Right ventricle myocardium inferior (tissue), 1 donor: ENCODE measurements around the gene NPC1L1. TPM values are rescaled to one million over a fixed set of nuclear protein-coding genes. Genes with fewer than 3 reads are reported as not detected.
A peak's percentile ranks its signal among the peaks of the same experiment; 100 is the strongest.
"Not testable (repeated sequence)": the region's sequence is repeated elsewhere in the genome, so short reads cannot be mapped to it uniquely, and the experiment has no call there.

Experiments used
- ATAC-seq: fragments of 200-7000 bp; cut with Tn5 transposase; one replicate; pipeline ENCODE4 v1.9.1; 2020; ENCODE audit warnings: mild to moderate bottlenecking, moderate library complexity
- DNase-seq: peaks from one replicate; pipeline ENCODE4 v3.0.0; 2021; ENCODE audit errors: missing footprints
- intact Hi-C: fragments of 100-400 bp; cut with DNase I; formaldehyde crosslinking; loops from one replicate; pipeline ENCODE4 v1.11.0; 2022
- total RNA-seq: library from RNA; stranded (reverse); fragmentation: NEBNext Ultra II Directional; extraction: Animal tissue kit (Norgen Biotek cat#: 25700); gene quantifications from one replicate; pipeline ENCODE4 v1.2.1, GENCODE V29; 2021
- donor health status: DM: no; HTN: yes; CAD: no; lungs with severe emphysema.

The NPC1L1 gene
- total RNA-seq, 1 donor from 2014 or later, result 0.05 TPM

DNA sequence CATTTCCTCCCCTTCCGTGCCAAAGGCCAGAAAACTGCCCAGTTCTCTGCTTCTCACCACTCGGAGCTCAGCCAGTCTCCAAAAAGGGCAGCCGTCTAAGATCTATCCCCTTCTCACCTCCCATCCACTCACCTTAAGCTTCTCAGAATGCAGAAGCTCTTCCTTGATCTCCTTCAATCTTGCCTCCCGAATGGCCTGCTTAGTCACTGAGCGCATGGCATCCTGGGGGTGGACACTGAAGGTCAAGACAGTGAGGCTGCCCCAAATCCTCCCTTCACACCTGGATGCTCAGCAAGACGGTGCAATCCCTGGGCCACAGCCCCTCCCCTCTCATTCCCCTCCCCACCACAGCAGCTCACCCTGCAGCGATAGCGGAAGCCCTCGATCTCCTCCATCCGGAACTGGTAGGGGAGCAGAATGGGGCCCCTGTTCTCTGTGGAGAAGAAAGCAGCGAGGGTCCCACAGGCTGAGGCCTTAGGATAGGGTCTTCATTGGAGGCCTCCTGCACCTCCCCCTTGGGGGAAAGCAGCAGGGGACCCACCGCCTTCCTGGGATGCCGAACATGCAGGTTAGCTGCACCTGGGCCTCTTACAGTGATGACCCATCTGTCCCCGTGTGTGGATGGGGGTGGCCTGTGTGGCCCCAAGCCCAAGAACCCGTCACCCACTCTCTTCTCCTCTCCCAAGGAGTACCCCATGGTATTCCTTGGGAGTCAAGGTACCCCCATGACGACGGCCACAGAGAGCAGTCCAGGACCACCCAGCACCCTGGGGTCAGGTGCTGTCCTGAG, 27.8 kb upstream of the NPC1L1 start:
- DNase-seq, result no peak
- ATAC-seq, result no peak
- intact Hi-C loops, result loop anchor here (5.0 kb wide), 3 partner anchors 77 to 327 kb away; partner anchors contain the start of gene NUDCD3

DNA sequence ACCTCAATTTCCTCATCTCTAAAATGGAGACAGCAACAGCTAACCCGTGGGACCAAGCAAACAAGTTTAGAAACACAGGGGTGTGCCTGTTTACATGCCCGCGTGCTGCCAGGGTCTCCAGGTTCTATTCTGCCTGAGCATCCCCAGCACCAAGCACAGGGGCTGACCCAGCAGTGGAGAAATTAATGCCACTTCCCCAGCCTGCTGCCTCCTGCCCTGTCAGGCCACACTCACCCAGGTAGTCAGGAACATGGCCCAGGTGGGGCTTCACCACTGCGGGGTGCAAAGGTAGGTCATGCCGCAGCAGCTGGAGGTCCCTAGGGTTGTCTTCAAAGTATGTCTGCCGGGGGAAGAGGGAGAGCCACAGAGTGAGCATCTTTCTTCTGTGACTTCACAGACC, 26.8 kb upstream of the NPC1L1 start:
- intact Hi-C loops, result loop anchor here (5.0 kb wide), 3 partner anchors 76 to 326 kb away; partner anchors contain the start of gene NUDCD3
- no peak for DNase-seq
- no peak for ATAC-seq

DNA sequence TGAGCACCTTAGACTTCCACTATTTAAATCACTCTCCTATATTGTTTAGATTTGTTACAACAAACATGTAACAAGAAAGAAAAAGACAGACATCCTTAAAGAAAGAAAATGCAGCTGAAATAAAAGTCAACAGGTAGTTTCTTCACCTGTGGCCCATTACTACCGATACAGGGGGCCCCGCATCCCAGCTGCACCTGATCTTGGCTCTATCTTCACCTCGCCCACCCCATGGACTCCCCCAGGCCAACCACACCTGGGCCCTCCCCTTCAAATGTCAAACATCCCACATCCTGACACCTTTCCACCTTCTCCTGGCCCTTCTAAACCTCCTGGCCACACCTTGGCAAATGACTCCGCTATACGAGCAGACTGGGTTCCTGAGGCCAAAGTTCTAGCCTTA, 25.6 kb upstream of the NPC1L1 start:
- DNase-seq, result no peak
- intact Hi-C loops, result loop anchor here (5.0 kb wide), 3 partner anchors 74 to 324 kb away; partner anchors contain the start of gene NUDCD3
- no peak for ATAC-seq

DNA sequence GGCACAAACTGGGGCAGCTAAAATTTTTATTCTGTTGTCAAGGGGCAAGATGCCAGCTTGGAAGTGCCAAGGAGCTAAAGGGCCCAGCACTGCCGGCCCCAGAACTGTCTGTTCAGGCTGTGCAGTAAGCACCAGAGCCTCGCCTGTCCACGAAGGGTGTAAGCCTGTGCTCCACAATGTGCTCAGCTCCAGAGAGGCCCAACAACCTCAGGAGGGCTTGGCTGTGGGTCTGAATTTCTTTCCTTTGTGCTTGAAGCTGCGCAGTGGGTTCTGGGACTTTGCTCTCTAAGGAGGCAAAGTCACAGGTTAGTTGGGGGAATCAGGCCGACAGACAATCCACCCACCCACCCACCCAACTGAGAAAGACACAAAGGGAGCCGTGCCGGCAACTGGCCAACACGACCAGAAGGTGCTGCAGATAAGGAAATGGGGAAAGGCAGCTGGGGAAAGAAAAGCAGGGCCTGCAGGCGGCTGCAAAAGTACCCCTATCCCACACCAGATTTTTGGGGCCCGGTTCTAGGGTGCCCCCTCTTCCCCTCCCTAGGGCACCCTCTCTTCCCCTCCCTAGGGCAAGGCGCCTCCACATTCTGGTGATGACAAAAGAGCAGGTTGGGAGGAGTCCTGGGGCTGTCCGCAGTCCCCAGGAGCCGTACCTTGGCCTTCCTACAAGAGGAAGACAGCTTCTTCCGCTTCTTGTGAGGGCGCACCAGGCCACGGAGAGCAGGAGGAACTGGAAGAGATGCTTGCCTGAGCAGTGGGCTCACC, 24.8 kb upstream of the NPC1L1 start:
- intact Hi-C loops, result loop anchor here (5.0 kb wide), 3 partner anchors 74 to 324 kb away; partner anchors contain the start of gene NUDCD3
- no peak for ATAC-seq

DNA sequence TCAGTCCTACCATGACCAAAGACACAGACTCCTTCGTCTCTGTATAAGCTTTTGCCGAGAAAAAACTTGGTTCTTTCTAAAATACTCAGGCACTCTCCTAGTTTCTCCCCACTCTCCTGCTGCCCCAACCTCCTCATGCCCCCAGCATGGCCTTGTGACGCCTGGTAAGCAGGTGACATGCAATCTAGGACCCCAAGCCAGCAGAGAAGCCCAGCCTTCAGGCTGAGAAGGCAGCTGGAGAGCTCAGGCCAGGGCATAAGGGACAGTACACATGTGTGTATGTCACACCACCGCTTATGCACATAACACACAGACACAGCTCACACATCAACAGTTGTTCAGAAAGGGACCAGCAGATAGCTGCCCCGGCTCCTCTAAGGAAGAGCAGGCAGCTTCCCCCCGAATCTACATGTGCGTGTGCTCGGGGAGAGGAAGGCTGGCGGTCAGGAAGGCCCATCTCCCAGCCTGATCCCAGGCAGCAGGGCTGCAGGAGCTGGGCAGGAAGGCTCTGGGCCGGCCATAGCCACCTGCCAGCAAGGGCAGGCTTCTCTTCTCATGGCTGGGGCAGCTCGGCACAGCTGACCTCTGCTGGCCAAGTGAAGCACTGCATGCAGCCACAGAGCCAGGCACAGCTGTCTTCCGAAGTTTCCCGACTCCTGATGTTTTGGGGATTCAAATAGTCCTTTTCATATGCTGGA, 24.1 kb upstream of the NPC1L1 start:
- DNase-seq, result peak; percentile 84
- peak; percentile 83 for ATAC-seq
- intact Hi-C loops, result loop anchor here (5.0 kb wide), 3 partner anchors 73 to 323 kb away; partner anchors contain the start of gene NUDCD3

More for the DNA sequence above, 24.8 kb upstream of the NPC1L1 start:
- no peak for DNase-seq

DNA sequence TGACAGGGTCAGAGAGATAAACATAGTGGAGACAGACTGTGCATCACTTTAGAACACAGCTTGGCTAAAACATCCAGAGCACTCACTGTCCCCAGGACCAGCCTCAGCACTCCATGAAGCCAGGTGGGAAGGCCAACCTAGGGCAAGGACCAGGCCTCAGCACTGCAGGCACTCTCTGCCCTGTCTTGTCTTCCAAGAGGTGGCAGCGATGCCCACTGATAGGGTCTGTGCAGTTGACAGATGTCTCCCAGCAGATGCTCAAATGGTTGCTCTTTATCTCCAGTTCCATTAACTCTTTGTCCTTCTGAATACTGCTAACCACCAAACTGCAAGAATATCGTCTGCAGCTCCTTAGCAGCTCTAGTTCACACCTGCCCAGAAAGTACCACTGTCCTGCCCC, 23.5 kb upstream of the NPC1L1 start:
- no peak for ATAC-seq
- intact Hi-C loops, result loop anchor here (5.0 kb wide), 3 partner anchors 72 to 322 kb away; partner anchors contain the start of gene NUDCD3
- DNase-seq, result no peak

DNA sequence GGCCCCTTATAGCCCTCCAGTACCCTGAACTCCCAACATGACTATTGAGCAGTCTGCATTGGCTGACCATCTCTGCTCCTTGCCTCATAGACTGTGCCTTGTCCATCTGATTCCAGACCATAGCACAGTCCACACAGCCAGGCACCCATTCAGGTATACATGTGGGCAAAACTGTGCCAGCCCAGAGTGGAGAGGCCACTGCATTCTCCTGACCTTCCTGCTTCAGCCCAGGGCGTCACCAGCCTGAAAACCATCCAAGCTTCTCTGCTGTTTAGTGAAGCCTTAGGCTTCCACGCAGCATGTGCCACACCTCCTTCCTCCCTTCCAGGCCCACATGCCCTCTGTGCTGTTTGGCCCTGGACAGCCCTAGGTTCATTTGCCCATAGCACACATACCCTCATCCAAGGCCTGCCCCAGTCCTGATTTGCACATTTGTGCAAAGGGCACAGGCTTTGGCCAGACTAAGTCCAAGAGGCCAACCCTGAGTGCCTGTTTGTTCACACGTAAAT, 22.1 kb upstream of the NPC1L1 start:
- intact Hi-C loops, result no loop called here
- ATAC-seq (no peak), DNase-seq (no peak)

DNA sequence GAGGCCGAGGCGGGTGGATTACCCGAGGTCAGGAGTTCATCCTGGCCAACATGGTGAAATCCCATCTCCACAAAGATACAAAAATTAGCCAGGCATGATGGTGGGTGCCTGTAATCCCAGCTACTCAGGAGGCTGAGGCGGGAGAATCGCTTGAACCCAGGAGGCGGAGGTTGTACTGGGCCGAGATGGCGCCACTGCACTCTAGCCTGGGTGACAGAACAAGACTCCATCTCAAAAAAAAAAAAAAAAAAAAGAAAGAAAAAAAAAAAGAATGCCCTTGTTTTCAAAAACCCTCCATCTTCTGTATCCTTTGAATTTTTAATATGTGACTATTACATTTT, 21.5 kb upstream of the NPC1L1 start:
- ATAC-seq, intact Hi-C loops, DNase-seq: not testable (repeated sequence)

DNA sequence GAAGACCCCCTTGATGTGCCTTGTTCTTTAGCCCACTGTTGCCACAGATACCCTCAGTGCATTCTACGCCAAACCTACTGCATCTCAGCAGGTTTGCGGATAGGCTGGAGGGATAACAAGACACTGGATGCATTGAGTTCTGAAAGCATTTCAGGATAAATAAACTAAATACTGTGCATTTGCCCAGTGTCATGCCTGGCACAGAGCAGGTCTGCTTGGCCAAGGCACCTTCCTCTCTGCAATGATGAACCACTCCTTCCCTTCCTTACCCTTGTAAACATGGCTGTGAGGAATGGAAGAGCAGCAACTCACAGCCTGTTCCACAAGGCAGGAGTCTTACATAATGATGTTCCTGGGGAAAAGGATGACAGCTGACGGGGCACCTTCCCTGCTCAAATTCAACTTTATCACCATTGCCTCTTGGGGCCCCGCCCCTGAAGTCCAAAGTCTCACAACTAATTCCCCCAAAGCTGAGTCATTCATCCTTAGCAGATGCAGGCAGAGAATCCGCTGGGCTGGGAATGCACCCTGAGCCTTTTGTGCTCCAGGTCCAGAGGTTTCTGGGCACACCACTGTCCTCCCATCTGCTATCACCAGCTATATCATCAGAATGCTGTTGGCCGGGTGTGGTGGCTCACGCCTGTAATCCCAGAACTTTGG, 21.0 kb upstream of the NPC1L1 start:
- intact Hi-C loops, result no loop called here
- ATAC-seq, result no peak
- DNase-seq, result no peak

DNA sequence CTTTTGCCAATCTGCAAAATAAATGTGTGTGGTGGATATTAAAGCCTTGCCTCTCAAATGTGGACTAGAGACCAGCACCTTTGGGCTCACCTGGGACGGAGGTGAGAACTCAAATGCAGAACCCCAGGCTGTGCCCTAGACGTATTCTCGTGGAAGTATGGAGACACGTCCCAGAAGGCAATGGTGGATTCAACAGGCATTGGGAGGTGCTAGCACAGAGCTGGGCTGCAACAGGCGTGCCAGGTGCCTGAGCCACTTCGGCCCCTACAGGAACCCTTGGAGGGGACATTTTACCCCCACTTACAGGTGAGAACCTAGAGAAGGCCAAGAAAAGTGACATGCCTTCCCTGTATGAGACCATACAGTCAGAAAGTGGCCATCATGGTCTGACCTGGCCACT, 20.4 kb upstream of the NPC1L1 start:
- intact Hi-C loops, result no loop called here
- DNase-seq (no peak), ATAC-seq (no peak)

DNA sequence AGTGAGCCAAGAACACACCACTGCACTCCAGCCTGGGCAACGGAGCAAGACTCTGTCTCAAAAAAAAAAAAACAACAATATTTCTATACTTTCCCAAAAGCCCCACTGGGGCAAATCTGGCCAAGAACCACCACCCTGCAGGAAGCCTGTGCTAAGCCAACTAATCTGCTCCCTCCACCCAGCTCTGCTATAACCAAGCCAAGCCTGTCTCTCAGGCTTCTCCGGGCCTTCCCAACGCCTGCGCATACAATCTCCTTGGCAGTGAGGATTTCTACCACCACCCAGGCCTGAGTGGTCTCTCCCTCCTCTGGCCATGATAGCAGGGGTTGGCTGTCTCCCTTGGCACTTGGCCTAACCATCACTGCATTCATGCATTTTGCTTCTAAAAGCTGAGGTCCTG, 18.4 kb upstream of the NPC1L1 start:
- ATAC-seq, result no peak
- DNase-seq, result no peak
- intact Hi-C loops, result no loop called here

DNA sequence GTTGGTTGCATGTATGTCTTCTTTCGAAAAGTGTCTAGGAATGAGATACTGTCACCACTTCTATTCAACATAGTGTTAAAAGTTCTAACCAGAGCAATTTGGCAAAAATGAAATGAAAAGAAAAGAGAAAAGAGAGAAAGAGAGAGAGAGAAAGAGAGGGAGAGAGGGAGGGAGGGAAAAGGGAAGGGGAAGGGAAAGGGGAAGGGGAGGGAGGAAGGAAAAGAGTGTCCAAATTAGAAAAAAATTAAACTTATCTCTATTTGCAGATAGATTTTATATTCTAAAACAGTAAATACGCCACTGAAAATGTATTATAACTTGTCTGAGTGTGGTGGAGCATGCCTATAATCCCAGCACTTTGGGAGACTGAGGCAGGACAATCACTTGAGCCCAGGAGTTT, 16.4 kb upstream of the NPC1L1 start:
- intact Hi-C loops, result no loop called here
- ATAC-seq (no peak), DNase-seq (no peak)

DNA sequence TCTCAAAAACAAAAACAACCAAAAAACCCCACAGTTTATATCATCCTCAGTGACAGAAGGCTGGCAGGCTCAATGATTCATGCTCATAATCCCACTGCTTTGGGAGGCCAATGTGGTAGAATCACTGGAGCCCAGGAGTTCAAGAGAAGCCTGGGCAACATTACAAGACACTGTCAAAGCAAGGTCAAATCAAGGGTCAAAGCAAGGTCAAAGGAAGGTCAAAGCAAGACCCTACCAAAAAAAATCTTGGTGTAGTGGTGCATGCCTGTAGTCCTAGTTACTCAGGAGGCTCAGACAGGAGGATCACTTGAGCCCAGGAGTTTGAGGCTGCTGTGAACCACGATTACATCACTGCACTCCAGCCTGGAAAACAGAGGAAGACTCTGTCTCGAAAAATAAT, 14.2 kb upstream of the NPC1L1 start:
- intact Hi-C loops, result no loop called here
- DNase-seq (no peak), ATAC-seq (no peak)

DNA sequence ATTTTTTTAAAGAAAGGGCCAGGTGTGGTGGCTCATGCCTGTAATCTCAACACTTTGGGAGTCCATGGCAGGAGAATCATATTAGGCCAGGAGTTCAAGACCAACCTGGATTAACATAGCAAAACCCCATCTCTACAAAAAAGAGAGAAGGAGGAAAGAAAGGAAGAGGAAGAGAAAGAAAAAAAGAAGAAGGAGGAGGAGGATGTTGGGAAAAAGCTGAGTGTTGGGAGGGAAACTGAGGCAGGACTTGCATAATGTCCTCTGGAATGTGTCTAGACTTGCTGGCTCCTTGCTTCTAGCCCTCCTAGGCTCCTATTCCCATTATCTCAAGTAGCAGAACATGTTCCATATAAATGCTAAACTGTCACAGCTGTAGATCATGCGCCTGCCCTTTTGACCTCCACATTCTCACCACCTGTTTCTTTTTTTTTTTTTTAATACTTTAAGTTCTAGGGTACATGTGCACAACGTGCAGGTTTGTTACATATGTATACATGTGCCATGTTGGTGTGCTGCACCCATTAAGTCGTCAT, 11.4 kb upstream of the NPC1L1 start:
- DNase-seq, intact Hi-C loops, ATAC-seq: not testable (repeated sequence)

DNA sequence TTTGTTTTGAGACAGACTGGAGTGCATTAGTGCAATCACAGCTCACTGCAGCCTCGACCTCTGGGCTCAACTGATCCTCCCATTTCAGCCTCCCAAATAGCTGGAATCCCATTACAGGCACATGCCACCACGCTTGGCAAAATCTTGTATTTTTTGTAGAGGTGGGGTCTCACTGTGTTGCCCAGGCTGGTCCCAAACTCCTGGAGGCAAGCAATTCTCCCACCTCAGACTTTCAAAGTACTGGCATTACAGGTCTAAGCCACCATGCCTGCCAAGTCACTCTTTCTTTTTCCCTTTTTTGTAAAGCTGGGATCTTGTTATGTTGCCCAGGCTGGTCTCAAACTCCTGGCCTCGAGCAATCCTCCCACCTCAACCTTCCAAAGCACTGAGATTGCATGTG, 8.3 kb upstream of the NPC1L1 start:
- DNase-seq, result no peak
- intact Hi-C loops, result no loop called here
- no peak for ATAC-seq

DNA sequence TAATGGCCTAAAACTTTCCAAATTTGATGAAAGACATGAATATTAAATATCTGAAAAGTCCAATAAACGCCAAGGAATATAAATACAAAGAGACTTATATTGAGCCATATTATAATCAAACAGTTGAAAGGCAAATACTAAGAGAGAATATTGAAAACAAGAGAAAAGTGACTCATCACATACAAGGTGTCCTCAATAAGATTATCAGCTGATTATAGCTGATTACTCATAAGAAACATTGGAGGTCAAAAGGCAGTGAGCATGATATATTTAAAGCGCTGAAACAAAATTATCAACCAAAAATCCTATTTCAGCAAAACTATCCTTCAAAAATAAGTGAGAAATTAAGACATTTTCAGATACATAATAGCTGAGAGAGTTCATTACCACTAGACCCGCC, 7.8 kb upstream of the NPC1L1 start:
- ATAC-seq (no peak), DNase-seq (no peak)
- intact Hi-C loops, result no loop called here

DNA sequence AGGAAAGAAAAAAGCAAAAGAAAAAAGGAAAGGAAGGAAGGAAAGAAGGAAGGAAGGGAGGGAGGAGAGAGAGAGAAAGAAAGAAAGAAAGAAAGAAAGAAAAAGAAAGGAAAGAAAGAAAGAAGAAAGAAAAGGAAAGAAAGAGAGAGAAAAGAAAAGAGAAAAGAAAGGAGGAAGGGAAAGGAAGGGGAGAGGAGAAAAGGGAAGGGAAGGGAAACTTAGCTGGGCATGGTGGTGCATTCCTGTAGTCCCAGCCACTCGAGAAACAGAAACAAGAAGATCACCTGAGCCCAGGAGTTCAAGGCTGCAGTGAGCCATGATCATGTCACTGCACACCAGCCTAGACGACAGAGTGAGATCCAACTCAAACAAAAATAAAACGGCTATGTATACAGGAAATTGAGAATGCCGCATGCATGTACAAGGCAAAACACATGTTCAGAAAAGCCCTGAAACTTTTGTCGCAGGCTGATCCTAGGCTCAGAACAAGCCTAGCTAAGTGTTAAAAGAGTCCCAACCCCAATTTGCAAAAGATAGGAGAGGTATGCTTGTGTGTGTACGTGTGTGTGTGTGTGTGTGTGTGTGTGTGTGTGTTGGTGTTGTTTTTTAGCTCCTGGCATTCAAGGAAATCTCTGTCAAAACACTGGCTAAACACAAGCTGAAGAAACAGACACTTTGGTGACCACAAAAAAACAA, 6.6 kb upstream of the NPC1L1 start:
- intact Hi-C loops, result no loop called here

More for the DNA sequence above, 6.6 kb upstream of the NPC1L1 start:
- no peak for ATAC-seq
- DNase-seq, result no peak
